Measurements from ENCODE around the gene STARD10. TPM values are rescaled to one million over a fixed set of nuclear protein-coding genes. Genes with fewer than 3 reads are reported as not detected.

The STARD10 gene
- total RNA-seq, 1 donor from 2014 or later, result 10.1 TPM

DNA sequence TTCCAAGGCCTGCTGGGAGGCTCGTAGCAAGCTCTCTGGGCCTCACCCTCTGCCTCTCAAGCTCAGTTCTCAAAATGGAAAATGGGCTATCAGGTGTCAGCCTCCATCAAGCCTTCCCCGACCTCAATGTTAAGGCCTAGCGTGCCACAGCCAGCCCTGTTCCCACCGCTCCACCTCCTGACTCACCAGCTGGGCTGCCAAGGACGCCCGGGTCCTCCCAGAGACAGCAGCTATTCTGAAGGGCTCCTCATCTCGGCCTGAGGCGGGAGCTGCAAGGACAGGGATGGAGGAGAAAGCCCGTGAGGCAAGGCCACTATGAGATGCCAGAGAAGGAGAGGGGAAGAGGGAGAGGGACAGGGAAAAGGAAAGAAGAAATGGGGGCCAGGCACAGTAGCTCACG is 61.5 kb downstream of the STARD10 start:
- intact Hi-C loops (cut with micrococcal nuclease), result no loop called here

GRCh38 chr11:72730737-72731136 is 63.1 kb downstream of the STARD10 start:
- intact Hi-C loops (cut with micrococcal nuclease), result no loop called here

GRCh38 chr11:72730243-72730642 is 63.6 kb downstream of the STARD10 start:
- intact Hi-C loops (cut with micrococcal nuclease), result no loop called here

DNA sequence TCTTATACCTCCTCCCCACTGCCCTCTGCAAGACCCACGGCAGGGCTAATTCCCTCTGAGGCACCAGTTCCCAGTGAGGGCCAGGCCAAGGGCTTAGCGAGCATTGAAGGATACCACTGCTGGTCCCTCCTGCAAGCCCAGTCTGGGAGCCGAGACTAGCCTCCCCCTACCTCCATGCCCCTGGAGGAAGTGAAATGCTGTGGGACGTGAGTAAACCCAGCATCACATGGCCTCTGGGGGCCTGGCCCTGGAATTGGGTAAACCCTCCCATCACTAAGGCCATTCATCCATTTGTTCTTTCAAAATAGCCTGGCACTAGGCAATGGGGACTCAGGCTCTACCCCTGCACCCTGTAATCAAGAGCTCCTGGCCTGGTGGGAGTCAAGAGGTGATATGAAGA is 66.3 kb downstream of the STARD10 start:
- intact Hi-C loops (cut with micrococcal nuclease), result loop anchor here (10.0 kb wide), 1 partner anchor 517 kb away; no protein-coding TSS in a partner anchor

DNA sequence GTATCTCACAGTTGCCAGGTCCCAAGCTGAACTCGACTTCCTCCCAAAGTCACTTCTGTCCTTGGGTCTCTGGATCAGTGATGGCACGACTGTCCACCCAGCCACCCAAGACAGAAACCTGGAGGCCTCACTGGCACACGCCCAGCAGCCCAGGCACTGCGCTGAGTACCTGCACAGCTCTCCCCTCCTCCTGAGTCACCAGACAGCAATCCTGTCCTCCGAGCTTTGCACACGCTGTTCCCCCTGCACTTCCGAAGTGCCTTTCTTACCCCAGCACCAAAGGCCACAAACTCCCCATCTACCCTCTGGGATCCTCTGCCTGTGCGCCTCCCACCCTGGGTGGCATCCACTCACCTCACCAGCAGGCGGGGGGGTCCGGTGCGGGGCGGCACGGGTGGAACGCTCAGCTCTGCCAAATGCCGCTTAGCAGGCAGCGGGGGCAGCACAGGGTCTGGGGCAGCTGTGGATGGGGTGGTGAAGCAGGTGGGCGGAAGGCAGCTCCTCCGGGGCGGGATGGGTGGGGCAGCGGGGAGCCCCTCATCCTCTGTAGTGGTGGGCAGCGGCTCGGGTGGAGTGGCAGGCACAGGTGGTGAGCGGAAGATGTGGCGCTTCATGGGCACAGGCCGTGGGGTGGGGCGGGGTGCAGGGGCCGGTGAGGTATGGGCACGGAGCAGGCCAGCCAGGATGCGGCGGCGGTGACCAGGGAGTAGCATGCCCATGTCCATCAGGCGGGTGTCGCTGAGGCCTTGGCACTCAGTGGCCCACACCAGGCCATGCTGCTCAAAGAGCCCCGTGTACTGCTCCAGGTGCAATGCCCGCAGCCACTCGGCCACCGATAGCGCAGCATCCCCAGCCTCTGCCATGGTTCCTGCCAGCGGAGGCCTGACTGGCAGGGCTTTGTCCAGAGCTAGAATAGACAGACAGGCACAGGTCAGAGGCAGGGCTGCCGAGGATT is 67.3 kb downstream of the STARD10 start:
- intact Hi-C loops (cut with micrococcal nuclease), result loop anchor here (10.0 kb wide), 1 partner anchor 518 kb away; no protein-coding TSS in a partner anchor

DNA sequence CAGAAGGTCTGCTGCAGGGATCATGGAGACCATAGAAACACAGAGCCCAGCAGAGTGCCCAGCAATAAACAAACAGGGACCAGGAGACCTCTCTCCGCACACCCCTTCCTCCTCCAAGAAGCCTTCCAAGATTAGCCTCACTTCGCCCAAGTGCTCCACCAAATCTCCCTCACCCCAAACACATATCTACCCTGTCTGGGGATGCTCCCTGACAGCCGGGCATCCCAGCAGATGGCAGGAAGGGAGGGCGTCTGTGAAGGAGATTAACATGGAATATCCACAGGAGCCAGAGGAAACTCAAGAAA is 68.2 kb downstream of the STARD10 start:
- intact Hi-C loops (cut with micrococcal nuclease), result loop anchor here (1.0 to 10.0 kb wide), 3 partner anchors 124 to 519 kb away; no protein-coding TSS in a partner anchor

GRCh38 chr11:72724851-72725723 is 68.8 kb downstream of the STARD10 start:
- intact Hi-C loops (cut with micrococcal nuclease), result loop anchor here (1.0 to 10.0 kb wide), 3 partner anchors 124 to 520 kb away; no protein-coding TSS in a partner anchor

DNA sequence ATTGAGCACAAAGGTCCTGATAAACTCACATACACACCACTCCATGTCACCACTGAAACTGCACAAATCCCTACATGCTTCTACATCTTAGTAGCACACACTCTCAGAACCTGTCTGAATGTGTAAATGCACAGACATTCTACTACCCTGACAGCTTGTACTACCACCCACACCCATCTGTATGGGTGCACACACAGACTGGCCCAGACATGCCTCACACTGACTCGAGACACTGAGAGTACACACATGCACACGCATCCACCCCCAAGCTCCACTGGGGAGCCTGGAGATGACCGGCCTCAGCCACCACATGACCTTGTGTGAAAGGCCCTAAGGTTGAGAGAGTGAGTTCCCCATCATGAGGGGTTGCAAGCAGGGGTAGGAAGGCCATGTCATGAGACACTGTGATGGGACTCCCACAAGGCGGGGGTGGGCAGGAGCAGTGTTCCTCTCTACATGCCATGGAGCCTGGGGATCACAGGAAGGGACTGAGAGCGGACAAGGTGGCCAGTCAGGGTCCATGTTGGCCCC is 69.8 kb downstream of the STARD10 start:
- intact Hi-C loops (cut with micrococcal nuclease), result loop anchor here (2.0 to 10.0 kb wide), 2 partner anchors 455 to 521 kb away; no protein-coding TSS in a partner anchor

DNA sequence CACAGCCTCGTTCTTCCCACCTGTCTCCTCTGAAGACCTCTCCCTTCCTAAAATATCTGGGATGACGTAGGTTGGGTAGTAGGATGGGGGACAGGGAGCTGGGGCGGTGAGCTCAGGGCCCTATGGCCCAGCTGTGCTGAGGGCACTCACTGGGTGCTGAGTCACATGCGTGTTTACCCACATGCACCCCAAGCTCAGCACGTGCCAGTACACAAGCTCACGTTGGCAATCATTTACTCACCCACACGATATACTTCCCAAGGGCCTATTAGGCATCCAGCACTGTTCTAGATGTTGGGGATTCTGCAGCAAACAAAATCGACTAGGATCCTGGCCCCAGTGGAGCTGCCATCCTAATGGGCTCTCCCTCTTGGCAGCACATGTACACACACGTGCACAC is 70.3 kb downstream of the STARD10 start:
- intact Hi-C loops (cut with micrococcal nuclease), result loop anchor here (2.0 to 10.0 kb wide), 2 partner anchors 29 to 521 kb away; partner anchors contain the start of gene ARAP1

- intact Hi-C loops (cut with micrococcal nuclease), result loop anchor here (1.0 to 10.0 kb wide), 4 partner anchors 31 to 523 kb away; partner anchors contain the start of genes ARAP1 and ATG16L2
These were observed 71.6 kb downstream of the STARD10 start for GRCh38 chr11:72722050-72722748.

DNA sequence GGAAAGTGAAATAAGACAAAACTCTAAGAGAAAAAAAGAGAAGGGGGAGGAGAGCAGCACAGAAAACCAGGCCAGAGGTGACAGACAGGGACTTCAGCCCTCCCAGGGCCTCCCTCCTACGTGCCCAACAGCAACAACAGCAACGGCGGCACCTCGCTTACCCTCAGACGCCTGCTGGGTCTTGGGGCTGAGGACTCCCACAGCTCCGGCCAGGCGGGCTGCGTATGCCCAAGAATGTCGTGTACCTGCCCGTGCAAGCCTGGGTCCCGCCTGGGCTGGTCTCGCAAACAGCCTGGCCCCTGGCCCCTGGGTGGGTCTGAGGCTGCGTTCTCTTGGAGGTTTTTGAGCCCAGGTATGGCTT is 72.2 kb downstream of the STARD10 start:
- intact Hi-C loops (cut with micrococcal nuclease), result loop anchor here (1.0 to 10.0 kb wide), 4 partner anchors 31 to 523 kb away; partner anchors contain the start of genes ARAP1 and ATG16L2

- intact Hi-C loops (cut with micrococcal nuclease), result loop anchor here (10.0 kb wide), 1 partner anchor 524 kb away; no protein-coding TSS in a partner anchor
These were observed 72.6 kb downstream of the STARD10 start for GRCh38 chr11:72721276-72721675.

- intact Hi-C loops (cut with micrococcal nuclease), result loop anchor here (10.0 kb wide), 1 partner anchor 524 kb away; no protein-coding TSS in a partner anchor
These were observed 73.1 kb downstream of the STARD10 start for GRCh38 chr11:72720784-72721183.

DNA sequence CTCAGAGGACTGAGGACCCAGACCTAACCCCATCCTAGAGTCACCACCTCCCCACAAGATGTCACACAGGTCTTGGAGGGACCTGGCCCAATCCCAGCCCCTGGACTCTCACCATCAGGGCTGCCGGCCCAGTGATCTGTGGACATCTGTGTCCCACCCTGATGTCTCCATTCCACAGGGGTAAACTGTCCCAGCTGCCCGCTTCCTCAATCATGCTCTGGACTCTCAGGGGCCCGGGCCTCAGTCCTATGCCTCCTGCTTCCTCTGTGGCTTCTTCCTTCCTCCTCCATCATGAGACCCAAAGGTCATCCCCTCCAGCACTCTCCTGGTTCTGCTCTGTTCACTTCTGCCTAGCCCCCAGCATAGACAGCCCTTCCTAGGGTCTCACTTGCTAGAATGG is 73.8 kb downstream of the STARD10 start:
- intact Hi-C loops (cut with micrococcal nuclease), result loop anchor here (10.0 kb wide), 1 partner anchor 525 kb away; no protein-coding TSS in a partner anchor

DNA sequence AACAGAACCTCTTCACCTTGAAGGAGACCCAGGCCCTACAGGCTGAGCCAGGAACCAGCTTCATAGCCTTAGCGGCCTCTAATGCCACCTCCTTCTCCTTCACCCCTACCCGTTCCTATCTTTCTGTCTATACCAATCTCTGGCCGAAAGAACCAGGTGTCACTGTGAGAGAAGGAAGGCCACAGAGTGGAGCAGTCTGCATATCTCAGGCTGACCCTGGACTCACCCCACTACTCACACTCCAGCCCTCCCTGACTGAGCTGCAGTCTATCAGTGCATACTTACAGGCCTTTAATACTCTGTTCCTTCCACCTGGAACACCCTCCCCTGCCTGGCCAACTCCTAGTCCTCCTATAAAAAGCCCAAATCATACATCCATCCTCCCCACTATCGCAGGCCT is 74.3 kb downstream of the STARD10 start:
- intact Hi-C loops (cut with micrococcal nuclease), result no loop called here

DNA sequence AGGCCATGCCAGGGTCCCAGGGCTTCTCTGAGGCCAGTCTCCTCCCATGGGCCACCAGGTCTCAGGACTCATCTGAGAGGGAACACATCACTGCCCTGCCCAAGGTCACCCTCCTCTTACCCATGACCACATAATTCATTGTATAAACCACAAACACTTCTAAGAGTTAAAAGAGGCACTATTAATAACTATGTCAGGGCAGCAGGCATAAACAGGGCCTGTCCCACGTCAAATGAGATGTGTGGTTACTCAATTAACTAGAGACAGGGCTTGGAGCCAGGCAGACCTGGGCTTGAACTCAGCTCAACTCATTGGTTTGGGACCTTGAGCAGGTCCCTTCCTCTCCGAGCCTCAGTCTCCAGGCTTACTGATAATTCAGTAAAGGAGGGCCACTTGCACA is 74.7 kb downstream of the STARD10 start:
- intact Hi-C loops (cut with micrococcal nuclease), result no loop called here

- intact Hi-C loops (cut with micrococcal nuclease), result no loop called here
These were observed 75.7 kb downstream of the STARD10 start for GRCh38 chr11:72718101-72718501.

DNA sequence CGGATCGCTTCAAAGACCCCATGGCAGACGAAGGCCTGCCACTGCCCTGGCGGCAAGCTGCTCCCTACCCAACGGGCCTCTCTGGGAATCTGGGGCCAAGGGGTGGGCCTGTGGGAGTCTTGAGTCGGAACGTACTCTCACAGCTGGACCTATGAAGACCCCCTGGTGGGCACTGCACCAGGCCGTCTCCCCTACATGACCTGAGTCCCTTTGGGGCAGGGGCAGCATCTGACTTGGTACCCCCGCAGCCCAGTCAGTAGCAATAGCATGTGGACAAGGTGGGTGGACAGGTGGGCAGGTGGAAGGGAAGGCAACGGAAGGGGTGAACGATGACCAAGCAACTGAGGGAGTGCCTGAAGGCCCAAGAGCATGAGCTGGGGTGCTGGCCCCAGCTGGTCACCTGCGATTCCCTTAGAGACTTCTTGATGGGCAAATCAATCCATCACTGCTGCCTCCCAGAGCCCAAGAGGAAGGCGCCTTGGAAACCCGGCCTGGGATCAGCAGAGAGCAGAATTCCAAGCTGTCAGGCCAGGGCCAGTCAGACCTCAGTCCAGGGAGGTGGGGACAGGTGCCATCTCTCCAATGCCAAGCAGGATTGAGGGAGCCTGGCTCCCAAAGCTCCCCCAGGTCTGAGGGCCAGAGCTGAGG is 76.9 kb downstream of the STARD10 start:
- intact Hi-C loops (cut with micrococcal nuclease), result no loop called here

GRCh38 chr11:72716290-72716689 is 77.6 kb downstream of the STARD10 start:
- intact Hi-C loops (cut with micrococcal nuclease), result no loop called here

DNA sequence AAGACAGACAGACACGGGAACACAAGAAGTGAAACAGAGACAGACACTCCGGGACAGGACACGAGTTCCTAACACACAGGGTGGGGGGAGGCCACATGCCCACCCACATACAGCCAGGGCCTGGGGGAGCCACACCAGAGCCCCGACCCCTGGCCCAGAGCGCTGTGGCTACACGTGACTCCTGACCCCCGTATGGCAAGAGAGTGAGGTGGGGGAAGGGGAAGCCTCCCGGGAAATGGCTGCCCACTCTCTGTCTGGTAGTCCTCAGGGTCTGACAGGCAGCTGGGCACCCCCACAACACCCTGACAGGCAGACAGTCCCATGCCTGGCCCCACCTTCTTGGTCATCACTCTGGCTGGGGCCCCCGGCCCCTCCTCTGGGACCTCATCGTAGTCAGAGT is 81.0 kb downstream of the STARD10 start:
- intact Hi-C loops (cut with micrococcal nuclease), result no loop called here
